Measurements from ENCODE around the gene SLC22A3. TPM values are rescaled to one million over a fixed set of nuclear protein-coding genes. Genes with fewer than 3 reads are reported as not detected.

The SLC22A3 gene
- total RNA-seq, 1 donor from 2014 or later = 0.57 TPM

DNA sequence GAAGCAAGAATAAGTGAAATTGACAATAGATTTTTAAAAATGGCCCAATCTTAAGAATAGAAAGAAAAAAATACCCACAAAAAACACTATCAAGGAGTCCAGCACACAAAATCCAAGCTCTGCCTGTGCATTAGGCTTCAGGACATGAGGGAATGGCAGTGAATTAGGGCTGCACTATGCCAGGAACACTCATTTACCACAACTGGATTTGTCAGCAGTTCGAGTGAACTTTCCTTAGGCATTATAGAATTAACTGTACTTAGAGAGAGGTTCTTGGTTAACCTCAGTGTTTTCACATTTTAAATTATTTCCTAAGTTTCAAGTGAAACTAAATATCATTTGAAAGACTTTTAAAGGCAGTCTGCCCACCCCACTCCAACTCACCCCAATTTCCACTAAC, 34.8 kb downstream of the SLC22A3 start:
- no peak overlapping the region for H3K27ac ChIP-seq (ENCODE audit: low read depth, low read length)
- no peaks in the 10 kb centered on the region for H4K20me1 ChIP-seq (ENCODE audit: insufficient read depth, low read length)
- no peaks in the 10 kb centered on the region for H3K79me2 ChIP-seq (ENCODE audit: insufficient read depth, low read length)
- peaks cover 4% of the 10 kb centered on the region for H3K4me1 Mint-ChIP-seq (ENCODE audit: low read depth, unreplicated experiment)
- no peak for DNase-seq (ENCODE audit: low read depth)
- H3K27me3 ChIP-seq (ENCODE audit: insufficient read depth, low read length) = no peaks in the 10 kb centered on the region
- no peaks in the 10 kb centered on the region for H3K4me1 ChIP-seq (ENCODE audit: insufficient read depth, low read length)
- peaks cover 1% of the 10 kb centered on the region for H3K9me3 Mint-ChIP-seq (ENCODE audit: unreplicated experiment)
- FAIRE-seq = no peak
- no peak overlapping the region for H3K9ac ChIP-seq (ENCODE audit: low read length)
- TF ChIP-seq CTCF (IDR thresholded peaks at IDR 0.05; ENCODE audit: insufficient read depth, low read depth, low read length) (no peak), EZH2 (IDR thresholded peaks at IDR 0.05; ENCODE audit: insufficient read depth, low read length) (no peak)
- no peak overlapping the region for H2AFZ ChIP-seq (ENCODE audit: low read depth, low read length)
- H3K4me3 ChIP-seq (ENCODE audit: insufficient read depth, low read depth, low read length) = no peak overlapping the region
- no peak overlapping the region for H3K27ac Mint-ChIP-seq (ENCODE audit: unreplicated experiment)
- peaks cover 18% of the 10 kb centered on the region for H3K27me3 Mint-ChIP-seq (ENCODE audit: low read depth, unreplicated experiment)
- no peaks in the 10 kb centered on the region for H3K9me3 ChIP-seq (ENCODE audit: insufficient read depth, low read depth, low read length)
- no peaks in the 10 kb centered on the region for H3K36me3 Mint-ChIP-seq (ENCODE audit: low read depth, unreplicated experiment)
- H3K4me3 Mint-ChIP-seq (ENCODE audit: unreplicated experiment) = no peak overlapping the region
- no peak overlapping the region for H3K4me2 ChIP-seq (ENCODE audit: low read length)
- H3K36me3 ChIP-seq (ENCODE audit: insufficient read depth, low read length) = no peaks in the 10 kb centered on the region

DNA sequence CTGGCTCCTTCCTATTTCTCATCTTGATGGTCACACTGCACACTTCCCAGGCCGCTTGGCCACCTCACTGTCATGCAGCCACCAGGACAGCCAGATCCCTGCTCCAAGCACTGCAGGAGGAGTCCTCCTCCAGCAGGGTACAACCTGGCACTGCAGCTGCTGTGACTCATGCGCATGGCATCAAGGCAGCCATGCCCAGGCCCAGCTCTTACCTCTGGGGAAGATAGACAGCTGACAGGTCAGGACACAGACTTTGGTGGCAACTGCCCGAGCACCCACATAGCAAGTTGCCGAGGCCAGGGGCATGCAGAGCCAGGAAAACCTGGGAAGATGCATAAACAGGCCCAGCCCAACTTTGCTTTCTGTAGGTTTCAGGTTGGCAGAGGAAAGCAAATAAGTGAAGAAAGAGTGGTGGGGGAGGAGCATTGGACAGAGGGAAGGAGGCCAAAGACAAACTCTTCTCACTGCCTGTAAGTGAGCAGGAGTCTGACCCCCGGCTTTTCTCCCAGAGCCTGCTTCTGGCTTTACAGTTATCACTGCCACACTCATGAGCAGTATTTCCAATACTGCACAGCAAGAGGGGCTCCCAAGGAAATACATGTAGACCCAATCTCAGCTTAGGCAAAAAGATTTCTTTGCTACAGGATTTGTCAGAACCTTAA, 38.8 kb downstream of the SLC22A3 start:
- no peak overlapping the region for H3K27ac Mint-ChIP-seq (ENCODE audit: unreplicated experiment)
- H3K4me2 ChIP-seq (ENCODE audit: low read length) = no peak overlapping the region
- no peak overlapping the region for H3K4me3 Mint-ChIP-seq (ENCODE audit: unreplicated experiment)
- FAIRE-seq (no peak), DNase-seq (ENCODE audit: low read depth) (no peak)
- H3K36me3 ChIP-seq (ENCODE audit: insufficient read depth, low read length) = no peaks in the 10 kb centered on the region
- H3K27me3 Mint-ChIP-seq (ENCODE audit: low read depth, unreplicated experiment) = peaks cover 24% of the 10 kb centered on the region
- H3K27me3 ChIP-seq (ENCODE audit: insufficient read depth, low read length) = no peaks in the 10 kb centered on the region
- TF ChIP-seq CTCF (IDR thresholded peaks at IDR 0.05; ENCODE audit: insufficient read depth, low read depth, low read length) = no peak
- no peak for TF ChIP-seq EZH2 (IDR thresholded peaks at IDR 0.05; ENCODE audit: insufficient read depth, low read length)
- H3K9ac ChIP-seq (ENCODE audit: low read length) = no peak overlapping the region
- no peak overlapping the region for H2AFZ ChIP-seq (ENCODE audit: low read depth, low read length)
- no peaks in the 10 kb centered on the region for H4K20me1 ChIP-seq (ENCODE audit: insufficient read depth, low read length)
- H3K4me3 ChIP-seq (ENCODE audit: insufficient read depth, low read depth, low read length) = no peak overlapping the region
- peaks cover 4% of the 10 kb centered on the region for H3K9me3 Mint-ChIP-seq (ENCODE audit: unreplicated experiment)
- no peak overlapping the region for H3K27ac ChIP-seq (ENCODE audit: low read depth, low read length)
- no peaks in the 10 kb centered on the region for H3K9me3 ChIP-seq (ENCODE audit: insufficient read depth, low read depth, low read length)
- H3K4me1 Mint-ChIP-seq (ENCODE audit: low read depth, unreplicated experiment) = peaks cover 8% of the 10 kb centered on the region
- no peaks in the 10 kb centered on the region for H3K36me3 Mint-ChIP-seq (ENCODE audit: low read depth, unreplicated experiment)
- no peaks in the 10 kb centered on the region for H3K4me1 ChIP-seq (ENCODE audit: insufficient read depth, low read length)
- no peaks in the 10 kb centered on the region for H3K79me2 ChIP-seq (ENCODE audit: insufficient read depth, low read length)

DNA sequence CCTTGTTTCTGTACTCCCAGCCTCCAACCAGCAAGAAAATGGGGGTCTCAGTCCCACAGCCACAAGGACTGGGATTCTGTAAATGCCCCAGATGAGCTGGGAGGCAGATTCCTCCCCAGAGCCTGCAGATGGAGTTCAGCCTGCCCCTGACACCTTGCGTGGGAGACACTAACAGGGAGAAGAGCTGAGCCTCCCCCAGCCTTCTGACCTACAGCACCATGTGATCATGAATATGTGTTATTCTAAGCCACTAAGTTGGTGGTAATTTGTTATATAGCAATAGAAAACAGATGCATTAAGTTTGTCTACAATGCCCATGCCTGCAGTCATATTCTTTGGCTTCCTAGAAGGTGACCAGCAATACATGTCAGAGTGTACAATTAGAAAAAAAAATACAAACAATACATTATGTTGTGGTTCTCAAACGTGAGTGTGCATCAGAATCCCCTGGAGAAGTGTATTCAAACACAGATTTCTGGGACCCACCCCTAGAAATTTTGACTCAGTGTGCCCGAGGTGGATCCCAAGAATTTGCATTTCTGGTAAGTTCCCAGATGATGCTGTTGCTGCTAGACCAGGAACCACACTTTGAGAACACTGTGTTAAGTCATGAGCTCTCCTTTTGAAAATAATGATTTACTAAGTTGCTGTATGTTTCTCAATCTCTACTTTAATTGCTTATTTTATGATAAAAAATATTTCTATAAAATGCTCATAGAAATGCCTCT, 39.9 kb downstream of the SLC22A3 start:
- no peak overlapping the region for H3K4me3 ChIP-seq (ENCODE audit: insufficient read depth, low read depth, low read length)
- Mint-ChIP-seq H3K9me3 (ENCODE audit: unreplicated experiment) (peaks cover 4% of the 10 kb centered on the region), H3K4me1 (ENCODE audit: low read depth, unreplicated experiment) (peaks cover 8% of the 10 kb centered on the region), H3K36me3 (ENCODE audit: low read depth, unreplicated experiment) (no peaks in the 10 kb centered on the region), H3K4me3 (ENCODE audit: unreplicated experiment) (no peak overlapping the region), H3K27me3 (ENCODE audit: low read depth, unreplicated experiment) (peaks cover 24% of the 10 kb centered on the region), H3K27ac (ENCODE audit: unreplicated experiment) (no peak overlapping the region)
- H3K4me1 ChIP-seq (ENCODE audit: insufficient read depth, low read length) = no peaks in the 10 kb centered on the region
- TF ChIP-seq CTCF (IDR thresholded peaks at IDR 0.05; ENCODE audit: insufficient read depth, low read depth, low read length) = no peak
- TF ChIP-seq EZH2 (IDR thresholded peaks at IDR 0.05; ENCODE audit: insufficient read depth, low read length) = no peak
- DNase-seq (ENCODE audit: low read depth) (no peak), FAIRE-seq (no peak)
- H3K79me2 ChIP-seq (ENCODE audit: insufficient read depth, low read length) = no peaks in the 10 kb centered on the region
- no peak overlapping the region for H3K27ac ChIP-seq (ENCODE audit: low read depth, low read length)
- H3K9me3 ChIP-seq (ENCODE audit: insufficient read depth, low read depth, low read length) = no peaks in the 10 kb centered on the region
- H4K20me1 ChIP-seq (ENCODE audit: insufficient read depth, low read length) = no peaks in the 10 kb centered on the region
- no peaks in the 10 kb centered on the region for H3K36me3 ChIP-seq (ENCODE audit: insufficient read depth, low read length)
- H3K4me2 ChIP-seq (ENCODE audit: low read length) = no peak overlapping the region
- H3K27me3 ChIP-seq (ENCODE audit: insufficient read depth, low read length) = no peaks in the 10 kb centered on the region
- H3K9ac ChIP-seq (ENCODE audit: low read length) = no peak overlapping the region
- no peak overlapping the region for H2AFZ ChIP-seq (ENCODE audit: low read depth, low read length)
